Measurements from ENCODE around the gene CLCNKA. TPM values are rescaled to one million over a fixed set of nuclear protein-coding genes. Genes with fewer than 3 reads are reported as not detected.

The CLCNKA gene
- polyA plus RNA-seq, 1 of the 3 experiments (the other 2 are of a cell fraction) = 0.03 TPM

DNA sequence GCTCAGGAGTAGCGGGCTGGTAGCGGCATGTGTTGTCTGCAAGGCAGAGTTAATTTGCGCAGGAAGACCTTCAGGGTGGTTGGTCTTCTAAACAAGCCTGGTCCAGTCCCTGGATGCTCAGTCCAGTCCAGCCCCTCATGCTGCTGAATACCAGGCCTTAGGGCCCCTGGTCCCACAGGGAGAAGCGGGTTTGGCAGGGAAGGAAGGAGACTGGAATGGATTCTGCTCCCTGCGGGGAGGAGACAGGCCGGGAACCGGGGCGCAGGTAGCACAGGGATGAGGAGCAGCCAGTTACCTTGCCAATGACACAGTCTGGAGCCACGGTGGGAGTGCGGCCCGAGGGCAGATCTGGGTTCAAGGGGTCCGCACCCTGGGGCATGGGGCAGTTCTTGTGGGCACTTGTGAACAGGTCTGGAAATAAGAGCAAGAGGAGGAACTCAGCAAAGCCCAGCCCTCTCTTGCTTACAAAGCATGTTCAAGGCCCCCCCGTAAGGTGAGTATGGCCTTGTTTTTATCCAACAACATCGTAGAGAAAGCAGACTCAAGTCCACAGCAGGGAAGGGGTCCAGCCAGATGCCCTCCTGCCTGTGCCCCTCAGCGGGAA is 41.5 kb downstream of the CLCNKA start (continued):
- TF ChIP-seq, protein P1, sequence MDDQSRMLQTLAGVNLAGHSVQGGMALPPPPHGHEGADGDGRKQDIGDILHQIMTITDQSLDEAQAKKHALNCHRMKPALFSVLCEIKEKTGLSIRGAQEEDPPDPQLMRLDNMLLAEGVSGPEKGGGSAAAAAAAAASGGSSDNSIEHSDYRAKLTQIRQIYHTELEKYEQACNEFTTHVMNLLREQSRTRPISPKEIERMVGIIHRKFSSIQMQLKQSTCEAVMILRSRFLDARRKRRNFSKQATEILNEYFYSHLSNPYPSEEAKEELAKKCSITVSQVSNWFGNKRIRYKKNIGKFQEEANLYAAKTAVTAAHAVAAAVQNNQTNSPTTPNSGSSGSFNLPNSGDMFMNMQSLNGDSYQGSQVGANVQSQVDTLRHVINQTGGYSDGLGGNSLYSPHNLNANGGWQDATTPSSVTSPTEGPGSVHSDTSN (IDR thresholded peaks at IDR 0.05) = no peak
- no peak for TF ChIP-seq TAF1 (IDR thresholded peaks at IDR 0.05; ENCODE audit: borderline replicate concordance, low read depth, low read length)
- TF ChIP-seq GABPA (IDR thresholded peaks at IDR 0.05; ENCODE audit: low read depth) = no peak
- no peak for TF ChIP-seq NFIC (IDR thresholded peaks at IDR 0.05; ENCODE audit: borderline replicate concordance)
- TF ChIP-seq, protein P2, sequence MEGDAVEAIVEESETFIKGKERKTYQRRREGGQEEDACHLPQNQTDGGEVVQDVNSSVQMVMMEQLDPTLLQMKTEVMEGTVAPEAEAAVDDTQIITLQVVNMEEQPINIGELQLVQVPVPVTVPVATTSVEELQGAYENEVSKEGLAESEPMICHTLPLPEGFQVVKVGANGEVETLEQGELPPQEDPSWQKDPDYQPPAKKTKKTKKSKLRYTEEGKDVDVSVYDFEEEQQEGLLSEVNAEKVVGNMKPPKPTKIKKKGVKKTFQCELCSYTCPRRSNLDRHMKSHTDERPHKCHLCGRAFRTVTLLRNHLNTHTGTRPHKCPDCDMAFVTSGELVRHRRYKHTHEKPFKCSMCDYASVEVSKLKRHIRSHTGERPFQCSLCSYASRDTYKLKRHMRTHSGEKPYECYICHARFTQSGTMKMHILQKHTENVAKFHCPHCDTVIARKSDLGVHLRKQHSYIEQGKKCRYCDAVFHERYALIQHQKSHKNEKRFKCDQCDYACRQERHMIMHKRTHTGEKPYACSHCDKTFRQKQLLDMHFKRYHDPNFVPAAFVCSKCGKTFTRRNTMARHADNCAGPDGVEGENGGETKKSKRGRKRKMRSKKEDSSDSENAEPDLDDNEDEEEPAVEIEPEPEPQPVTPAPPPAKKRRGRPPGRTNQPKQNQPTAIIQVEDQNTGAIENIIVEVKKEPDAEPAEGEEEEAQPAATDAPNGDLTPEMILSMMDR (IDR thresholded peaks at IDR 0.05) = no peak

- no peak for TF ChIP-seq POLR2AphosphoS5 (IDR thresholded peaks at IDR 0.05; ENCODE audit: low read depth, low read length)
- TF ChIP-seq FOSL2 (IDR thresholded peaks at IDR 0.05; ENCODE audit: borderline replicate concordance, low read depth) = no peak
- TF ChIP-seq, protein P3, sequence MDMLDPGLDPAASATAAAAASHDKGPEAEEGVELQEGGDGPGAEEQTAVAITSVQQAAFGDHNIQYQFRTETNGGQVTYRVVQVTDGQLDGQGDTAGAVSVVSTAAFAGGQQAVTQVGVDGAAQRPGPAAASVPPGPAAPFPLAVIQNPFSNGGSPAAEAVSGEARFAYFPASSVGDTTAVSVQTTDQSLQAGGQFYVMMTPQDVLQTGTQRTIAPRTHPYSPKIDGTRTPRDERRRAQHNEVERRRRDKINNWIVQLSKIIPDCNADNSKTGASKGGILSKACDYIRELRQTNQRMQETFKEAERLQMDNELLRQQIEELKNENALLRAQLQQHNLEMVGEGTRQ (IDR thresholded peaks at IDR 0.05; ENCODE audit: borderline replicate concordance, low read depth, low read length) = no peak
- no peak for TF ChIP-seq GATA2 (CRISPR knock-in tag; IDR thresholded peaks at IDR 0.05)
- TF ChIP-seq EP300 (IDR thresholded peaks at IDR 0.05; ENCODE audit: borderline replicate concordance in 1 of 2, low read depth in 1 of 2, low read length in 1 of 2) = no peak
- no peak for TF ChIP-seq MEF2A (IDR thresholded peaks at IDR 0.05; ENCODE audit: borderline replicate concordance, low read depth)
- TF ChIP-seq MXI1 (IDR thresholded peaks at IDR 0.05; ENCODE audit: low read depth, low read length) = no peak
- TF ChIP-seq CHD2 (IDR thresholded peaks at IDR 0.05; ENCODE audit: low read length, partially characterized antibody) = no peak
- no peak for TF ChIP-seq USF1 (IDR thresholded peaks at IDR 0.05; ENCODE audit: borderline replicate concordance, low read depth)
- TF ChIP-seq, protein P4, sequence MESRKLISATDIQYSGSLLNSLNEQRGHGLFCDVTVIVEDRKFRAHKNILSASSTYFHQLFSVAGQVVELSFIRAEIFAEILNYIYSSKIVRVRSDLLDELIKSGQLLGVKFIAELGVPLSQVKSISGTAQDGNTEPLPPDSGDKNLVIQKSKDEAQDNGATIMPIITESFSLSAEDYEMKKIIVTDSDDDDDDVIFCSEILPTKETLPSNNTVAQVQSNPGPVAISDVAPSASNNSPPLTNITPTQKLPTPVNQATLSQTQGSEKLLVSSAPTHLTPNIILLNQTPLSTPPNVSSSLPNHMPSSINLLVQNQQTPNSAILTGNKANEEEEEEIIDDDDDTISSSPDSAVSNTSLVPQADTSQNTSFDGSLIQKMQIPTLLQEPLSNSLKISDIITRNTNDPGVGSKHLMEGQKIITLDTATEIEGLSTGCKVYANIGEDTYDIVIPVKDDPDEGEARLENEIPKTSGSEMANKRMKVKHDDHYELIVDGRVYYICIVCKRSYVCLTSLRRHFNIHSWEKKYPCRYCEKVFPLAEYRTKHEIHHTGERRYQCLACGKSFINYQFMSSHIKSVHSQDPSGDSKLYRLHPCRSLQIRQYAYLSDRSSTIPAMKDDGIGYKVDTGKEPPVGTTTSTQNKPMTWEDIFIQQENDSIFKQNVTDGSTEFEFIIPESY (IDR thresholded peaks at IDR 0.05; ENCODE audit: borderline replicate concordance, low read depth) = no peak
- TF ChIP-seq TAF1 (IDR thresholded peaks at IDR 0.05; ENCODE audit: borderline replicate concordance, low read depth, low read length) = no peak
- TF ChIP-seq NFIC (IDR thresholded peaks at IDR 0.05; ENCODE audit: borderline replicate concordance) = no peak
- no peaks in the 10 kb centered on the region for H3K9me3 ChIP-seq
- H2AFZ ChIP-seq (ENCODE audit: low read depth) = no peak overlapping the region
- no peak overlapping the region for H3K4me2 ChIP-seq
- H3K36me3 ChIP-seq (replicated peaks in 1 of 2; ENCODE audit: control insufficient read depth in 1 of 2, insufficient read depth in 2 of 2, low read length in 1 of 2) = no peaks in the 10 kb centered on the region
- H3K9me2 ChIP-seq = no peaks in the 10 kb centered on the region
- H3K4me1 ChIP-seq (ENCODE audit: control insufficient read depth in 1 of 2, insufficient read depth in 2 of 2, low read depth in 1 of 2, low read length in 1 of 2) = peaks cover 0 to 4% of the 10 kb centered on the region in 2 experiments; a peak in 1 of 4 replicates
- ChIA-PET POLR2A (no interaction called here), CTCF (interaction anchor here (0.9 to 5.0 kb wide), 7 partner anchors 8 to 139 kb away, joined by 3 to 24 read pairs (median 6); partner anchors contain the start of gene FAM131C)
- no peak overlapping the region for H3K4me3 ChIP-seq (ENCODE audit: low read depth in 2 of 2, low read length in 1 of 2)
- H3K9ac ChIP-seq = no peak overlapping the region
- H3K27me3 ChIP-seq (ENCODE audit: insufficient read depth) = no peaks in the 10 kb centered on the region
- WGBS (ENCODE audit: low lambda C conversion rate) = 68% methylated on average over 9 of the region's 9 CpGs
- DNase-seq = no peak
- H4K20me1 ChIP-seq (ENCODE audit: insufficient read depth) = no peaks in the 10 kb centered on the region
- H3K27ac ChIP-seq (ENCODE audit: low read depth in 2 of 2, low read length in 1 of 2) = no peak overlapping the region
- no peaks in the 10 kb centered on the region for H3K79me2 ChIP-seq (ENCODE audit: insufficient read depth)
- peaks cover 3% of the 10 kb centered on the region for H3F3A ChIP-seq (replicated peaks; ENCODE audit: insufficient read depth)
These were observed 42.1 kb downstream of the CLCNKA start for GRCh38 chr1:16063921-16064320.
